Activated T-helper 1 cell treated with Interleukin-2 at 50 U/mL for 16 hours (primary cell): Measurements from ENCODE around the gene SLC8B1.
"Not testable (repeated sequence)": the region's sequence is repeated elsewhere in the genome, so short reads cannot be mapped to it uniquely, and the experiment has no call there.

Source experiments
- DNase-seq: peaks from one replicate; pipeline ENCODE4 v3.0.0-alpha.2; 2020; ENCODE audit warnings: low read depth

The SLC8B1 gene

DNA sequence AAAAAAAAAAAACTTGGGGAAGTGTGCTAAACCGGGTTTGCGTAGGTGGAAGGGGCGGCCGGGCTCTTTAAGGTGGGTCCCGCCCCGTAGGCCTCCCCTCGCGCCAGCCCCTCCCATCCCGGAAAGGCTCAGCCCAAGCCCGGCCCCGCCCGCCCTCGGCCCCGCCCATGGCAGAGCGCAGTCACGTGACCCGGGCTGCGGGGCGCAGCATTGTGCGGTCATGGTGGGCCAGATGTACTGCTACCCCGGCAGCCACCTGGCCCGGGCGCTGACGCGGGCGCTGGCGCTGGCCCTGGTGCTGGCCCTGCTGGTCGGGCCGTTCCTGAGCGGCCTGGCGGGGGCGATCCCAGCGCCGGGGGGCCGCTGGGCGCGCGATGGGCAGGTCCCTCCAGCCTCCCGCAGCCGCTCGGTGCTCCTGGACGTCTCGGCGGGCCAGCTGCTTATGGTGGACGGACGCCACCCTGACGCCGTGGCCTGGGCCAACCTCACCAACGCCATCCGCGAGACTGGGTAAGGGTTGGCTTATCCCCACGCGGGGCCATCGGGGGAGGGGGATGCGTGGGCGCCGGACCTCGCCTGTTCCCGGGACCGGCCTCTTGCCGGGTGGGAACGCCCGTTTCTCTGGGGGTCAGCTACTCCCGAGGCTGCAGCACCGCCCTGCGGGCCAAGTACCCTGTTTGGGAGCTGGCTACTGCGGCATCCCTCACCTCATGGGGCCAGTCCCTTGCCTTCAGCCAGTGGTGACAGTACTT lies 23.6 kb upstream of the SLC8B1 start, which contains the start of gene PLBD2:
Gene PLBD2 (plus strand): TSS at position 207 of the 752 bp plus-strand sequence. CDS start 14 bp downstream, at position 221.
- DNase-seq, result peak; percentile 91

DNA sequence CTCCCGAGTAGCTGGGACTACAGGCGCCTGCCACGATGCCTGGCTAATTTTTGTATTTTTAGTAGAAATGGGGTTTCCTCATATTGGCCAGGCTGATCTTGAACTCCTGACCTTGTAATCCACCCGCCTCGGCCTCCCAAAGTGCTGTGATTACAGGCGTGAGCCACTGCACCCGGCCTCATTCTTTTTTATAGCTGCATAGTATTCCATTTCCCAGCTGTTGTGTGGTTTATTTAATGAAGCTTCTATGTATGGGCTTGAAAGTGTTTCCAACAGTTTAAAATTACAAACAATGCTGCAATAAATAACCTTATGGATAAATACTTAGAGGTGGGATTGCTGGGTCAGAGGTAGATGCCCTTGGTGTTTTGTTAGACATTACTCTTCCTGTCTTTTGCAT lies 19.3 kb upstream of the SLC8B1 start:
- DNase-seq, result not testable (repeated sequence)

DNA sequence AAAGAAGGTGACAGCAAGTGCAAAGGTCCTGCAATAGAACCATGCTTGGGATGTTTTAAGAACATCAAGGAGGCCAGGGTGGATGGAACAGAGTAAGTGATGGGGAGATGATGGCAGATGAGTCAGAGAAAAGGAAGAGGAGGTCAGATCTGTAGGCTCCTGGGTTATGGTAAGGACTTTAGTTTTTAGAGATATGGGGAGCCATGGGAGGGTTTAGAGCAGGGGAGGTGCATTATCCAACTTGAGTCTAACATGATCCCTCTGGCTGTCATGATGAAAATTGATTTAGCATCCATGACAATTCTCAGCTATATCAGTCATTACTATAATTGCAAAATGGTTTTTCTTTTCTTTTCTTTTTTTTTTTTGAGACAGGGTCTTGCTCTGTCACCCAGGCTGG lies 16.2 kb upstream of the SLC8B1 start:
- no peak for DNase-seq

DNA sequence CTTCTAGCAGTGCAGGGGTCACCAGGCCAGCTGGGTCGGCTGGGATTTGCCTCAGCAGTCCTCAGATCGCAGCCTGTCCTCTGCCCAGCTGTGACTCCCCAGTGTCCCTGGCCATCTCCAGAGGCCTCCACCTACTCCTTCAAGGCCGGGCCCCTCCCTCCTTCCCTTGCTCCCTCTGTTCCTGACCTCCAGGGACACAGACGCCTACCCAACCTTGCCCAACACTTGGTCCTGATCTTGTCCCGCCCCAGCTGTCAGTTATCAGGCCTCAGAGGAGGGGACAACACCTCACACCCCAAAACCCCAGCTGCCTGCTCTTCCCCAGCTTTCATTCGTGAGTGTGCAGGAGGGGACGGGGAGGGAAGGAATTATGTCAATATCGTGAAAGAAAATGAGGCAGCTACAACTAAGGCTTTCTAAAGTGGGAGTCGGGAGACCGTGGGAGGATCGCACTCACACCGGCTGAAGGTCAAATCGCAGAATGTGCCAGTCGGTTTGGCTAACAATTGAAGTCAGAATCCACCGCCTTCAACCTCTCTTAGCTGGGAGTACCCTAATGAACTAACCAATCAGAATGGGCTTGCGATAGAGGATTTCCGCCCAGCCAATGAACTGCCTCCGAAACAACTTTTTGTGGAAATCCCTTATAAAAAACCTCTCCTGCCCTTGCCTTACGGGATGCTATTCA lies 14.1 kb upstream of the SLC8B1 start:
- DNase-seq, result no peak

DNA sequence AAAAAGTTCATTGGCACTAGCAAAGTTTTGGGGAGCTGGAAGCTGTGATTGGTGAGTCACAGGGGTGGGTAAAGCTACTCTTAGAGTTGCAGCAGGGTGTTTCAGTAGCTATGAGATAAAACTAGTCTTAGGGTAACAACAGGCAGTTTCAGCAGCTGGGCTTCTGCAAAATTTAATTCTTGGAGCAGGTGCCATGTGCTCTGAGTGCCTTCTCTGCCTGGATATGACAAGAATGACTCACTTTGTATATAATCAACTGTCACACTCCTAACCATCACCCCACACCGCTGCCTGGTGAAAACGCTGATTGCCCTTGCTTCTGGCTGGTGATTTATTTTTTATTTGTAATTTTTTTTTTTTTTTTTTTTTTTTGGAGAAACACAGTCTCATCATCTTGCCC lies 13.0 kb upstream of the SLC8B1 start:
- no peak for DNase-seq

DNA sequence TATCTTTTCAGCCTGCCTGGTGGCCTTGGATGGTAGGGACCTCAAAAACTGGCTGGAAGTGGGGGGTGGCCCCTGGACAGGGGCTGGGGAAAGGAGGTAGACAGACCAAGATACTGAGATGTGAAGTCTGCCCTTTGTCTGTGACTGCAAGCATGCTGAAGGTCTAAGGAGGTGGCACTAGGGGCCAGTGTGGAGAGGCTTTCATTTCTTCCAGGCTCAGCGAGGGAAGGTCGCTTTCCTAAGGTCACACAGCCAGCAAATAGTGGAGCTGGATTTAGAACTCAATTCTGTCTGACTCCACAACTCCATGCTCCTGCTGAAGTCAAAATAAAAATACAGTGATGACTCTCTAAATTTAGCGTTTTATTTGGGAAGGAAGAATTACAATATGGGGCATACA lies 12.2 kb upstream of the SLC8B1 start:
- no peak for DNase-seq

DNA sequence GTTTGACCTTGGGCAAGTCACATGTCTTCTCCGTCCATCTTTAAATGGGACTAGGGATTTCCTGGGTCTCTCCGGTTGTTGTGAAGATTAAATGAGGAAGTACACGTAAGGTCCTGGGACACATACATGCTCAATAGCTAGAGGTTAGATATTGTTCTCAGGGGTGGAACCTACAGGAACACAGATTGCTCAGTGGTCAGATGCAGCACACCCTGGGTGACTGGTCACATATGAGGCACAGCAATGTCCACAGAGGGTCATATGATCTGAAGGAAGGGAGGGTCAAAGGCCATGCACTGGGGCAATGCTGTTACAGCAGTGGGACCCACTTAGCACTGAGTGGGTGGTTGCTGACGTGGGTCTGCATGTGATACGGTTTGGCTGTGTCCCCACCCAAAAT lies 11.4 kb upstream of the SLC8B1 start:
- DNase-seq, result no peak

DNA sequence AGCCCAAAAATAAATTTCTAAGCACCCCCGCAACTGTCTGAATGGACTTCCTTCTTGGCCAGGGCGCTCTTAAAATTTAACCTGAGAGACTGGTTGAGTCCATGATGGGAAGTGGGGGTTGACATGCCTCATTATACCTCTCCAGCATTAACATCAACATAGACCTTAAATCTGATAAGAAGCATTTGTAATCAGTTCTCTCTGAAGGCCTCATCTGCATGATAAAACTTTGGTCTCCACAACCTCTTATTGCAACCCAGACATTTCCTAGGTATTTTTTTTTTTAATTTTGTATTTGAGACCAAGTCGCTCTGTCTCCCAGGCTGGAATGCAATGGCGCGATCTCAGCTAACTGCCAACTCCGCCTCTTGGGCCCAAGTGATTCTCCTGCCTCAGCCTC lies 10.4 kb upstream of the SLC8B1 start:
- DNase-seq, result no peak

DNA sequence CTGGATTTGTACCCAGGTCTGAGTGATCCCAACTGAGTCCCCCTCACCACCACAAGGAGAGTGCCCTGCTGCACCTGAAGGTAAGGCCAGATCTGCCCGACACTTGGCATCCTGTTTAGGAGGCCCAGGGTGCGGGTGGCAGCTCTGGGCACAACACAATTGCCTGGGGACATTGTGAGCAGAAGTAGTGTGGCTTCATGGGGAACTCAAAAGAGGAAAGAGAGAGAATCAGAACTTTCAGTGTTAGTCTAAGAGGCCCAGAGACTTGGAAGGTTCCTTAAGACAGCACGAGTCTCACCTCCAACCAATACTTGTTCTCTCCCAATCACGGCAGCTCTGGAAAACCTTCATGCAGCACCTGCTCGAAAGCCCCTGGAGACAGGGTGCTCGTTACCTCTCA lies 6.6 kb upstream of the SLC8B1 start:
- no peak for DNase-seq

DNA sequence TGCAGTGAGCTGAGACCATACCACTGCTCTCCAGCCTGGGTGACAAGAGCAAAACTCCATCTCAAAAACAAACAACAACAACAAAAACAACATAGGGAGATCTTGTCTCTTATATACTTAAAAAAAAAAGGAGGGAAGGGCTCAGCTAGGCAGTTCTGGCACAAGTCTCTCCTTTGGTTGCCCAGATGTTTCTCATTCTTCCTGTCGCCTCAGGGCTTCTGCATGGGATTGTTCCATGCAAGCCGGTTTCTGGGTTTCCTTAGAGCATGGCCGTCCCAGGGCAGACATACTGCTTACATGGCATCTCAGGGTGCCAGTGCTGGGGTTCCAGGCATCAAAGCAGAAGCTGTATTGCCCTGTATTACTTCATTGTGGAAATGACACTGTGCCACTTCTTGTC lies 5.2 kb upstream of the SLC8B1 start:
- no peak for DNase-seq

DNA sequence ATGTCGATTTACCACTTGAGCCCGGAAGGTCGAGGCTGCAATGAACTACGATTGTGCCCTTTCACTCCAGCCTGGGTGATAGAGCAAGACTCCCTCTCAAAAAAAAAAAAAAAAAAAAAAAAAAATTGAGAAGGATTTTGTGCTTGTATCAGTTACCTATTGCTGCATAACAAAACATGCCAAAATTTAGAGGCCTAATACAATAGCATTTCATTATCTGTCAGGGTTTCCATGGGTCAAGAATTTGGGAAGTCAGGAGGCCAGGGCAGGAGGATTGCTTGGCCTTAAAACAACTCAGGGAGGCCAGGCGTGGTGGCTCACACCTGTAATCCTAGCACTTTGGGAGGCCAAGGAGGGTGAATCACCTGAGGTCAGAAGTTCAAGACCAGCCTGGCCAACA lies 4.6 kb upstream of the SLC8B1 start:
- no peak for DNase-seq

DNA sequence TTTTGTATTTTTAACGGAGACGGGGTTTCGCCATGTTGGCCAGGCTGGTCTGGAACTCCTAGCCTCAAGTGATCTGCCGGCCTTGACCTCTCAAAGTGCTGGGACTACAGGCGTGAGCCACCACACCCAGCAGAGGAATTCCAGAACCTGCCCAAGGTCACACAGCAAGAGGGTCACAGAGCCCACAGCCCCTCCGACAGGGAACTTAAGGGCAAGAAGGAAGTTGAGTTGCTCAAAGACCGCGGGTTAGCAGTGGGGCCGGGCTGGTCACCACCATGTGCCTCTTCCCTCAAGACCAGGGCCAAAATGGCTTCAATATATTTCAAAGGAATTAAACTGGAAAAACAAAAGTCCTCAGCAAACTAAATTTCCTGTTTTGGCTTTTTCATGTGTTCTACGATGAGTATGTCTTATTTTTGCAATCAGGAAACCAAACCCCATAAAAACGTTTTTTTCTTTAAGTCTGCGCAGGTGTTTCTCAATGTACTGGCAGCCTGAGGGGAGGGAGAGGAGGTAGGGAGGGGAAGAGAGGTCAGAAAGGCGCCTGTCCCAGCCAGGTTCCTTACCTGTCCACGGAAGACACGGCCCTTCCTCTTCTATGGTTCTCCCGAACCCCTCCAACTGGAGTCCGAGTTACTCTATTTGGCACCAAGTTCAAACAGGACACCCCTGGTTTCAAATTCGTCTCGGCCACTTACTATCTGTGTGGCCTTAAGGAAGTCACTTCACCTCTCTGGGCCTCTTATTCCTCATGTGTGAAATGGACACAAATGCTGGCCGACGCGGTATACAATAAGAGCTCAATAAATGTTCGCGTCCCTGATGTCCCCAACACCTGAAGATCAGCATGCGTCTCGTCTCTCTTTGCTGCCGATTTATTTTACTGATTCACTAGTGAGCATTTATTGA lies 778 bp downstream of the SLC8B1 start:
- DNase-seq, result no peak

DNA sequence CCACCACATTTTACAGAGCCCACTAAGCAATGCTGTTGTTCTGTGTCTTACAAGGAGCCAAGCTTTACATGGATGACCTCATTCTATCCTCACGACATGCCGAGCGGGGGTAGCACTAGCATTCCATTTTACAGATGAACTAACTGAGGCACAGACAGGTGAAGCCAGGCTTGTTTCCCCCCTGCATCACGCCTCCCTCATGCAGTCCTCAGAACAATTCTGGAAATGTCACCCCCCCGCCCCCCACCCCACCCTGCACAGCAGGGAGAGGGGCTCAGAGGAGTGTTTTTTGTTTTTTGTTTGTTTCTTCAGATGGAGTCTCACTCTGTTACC lies 1.5 kb downstream of the SLC8B1 start:
- DNase-seq, result no peak

DNA sequence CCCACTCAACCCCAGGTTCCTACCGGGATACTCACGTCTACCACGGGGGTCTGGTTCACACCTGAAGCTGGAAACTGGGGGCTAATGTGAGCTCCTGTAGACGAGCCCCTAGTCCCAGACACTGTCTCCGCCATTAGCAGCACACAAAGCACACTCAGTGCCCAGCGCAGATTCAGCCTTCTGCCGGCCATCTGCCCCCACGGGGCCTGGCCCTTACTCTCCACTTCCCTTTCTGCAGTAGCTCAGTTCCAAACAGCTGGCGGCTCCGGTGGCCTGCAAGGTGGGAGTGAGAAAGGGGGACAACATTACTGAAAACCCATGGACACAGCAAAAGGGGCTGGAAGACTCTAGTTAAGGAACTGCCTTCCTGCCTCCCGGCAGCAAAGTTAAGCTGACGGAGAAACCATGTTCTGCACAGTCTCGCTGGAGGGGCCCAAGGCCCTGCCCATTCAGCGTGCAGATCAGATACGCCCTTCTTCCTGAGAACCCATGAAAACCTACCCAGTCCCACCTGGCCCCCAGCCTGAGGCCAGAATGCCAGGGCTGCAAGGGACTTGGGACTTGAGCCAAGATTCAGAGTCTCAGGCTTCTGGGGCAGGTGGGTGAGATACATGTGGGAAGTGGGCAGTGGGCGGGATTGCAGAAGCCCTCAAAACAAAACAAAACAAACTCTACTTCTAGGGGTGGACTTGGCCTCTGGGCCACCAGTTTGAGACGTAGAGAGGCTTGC lies 2.1 kb downstream of the SLC8B1 start:
- DNase-seq, result no peak

DNA sequence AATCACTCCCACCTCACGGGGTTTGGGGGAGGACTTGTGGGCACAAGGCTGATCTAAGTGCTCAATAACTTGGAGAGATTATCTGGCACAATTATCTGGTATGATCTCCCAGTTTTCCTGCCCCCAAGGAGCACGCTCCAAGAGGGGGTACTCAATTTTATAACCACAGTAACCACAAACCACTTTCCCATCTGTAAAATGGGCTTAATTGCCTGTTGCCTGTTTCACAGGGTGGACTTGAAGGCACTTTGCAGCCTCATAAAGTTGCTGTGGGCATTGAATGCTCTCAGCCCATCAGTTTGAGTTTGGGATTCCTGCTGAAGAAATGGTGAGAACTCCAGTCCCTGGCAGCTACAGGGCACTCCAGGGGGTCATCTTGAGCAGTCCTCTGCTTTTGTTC lies 4.4 kb downstream of the SLC8B1 start:
- no peak for DNase-seq

DNA sequence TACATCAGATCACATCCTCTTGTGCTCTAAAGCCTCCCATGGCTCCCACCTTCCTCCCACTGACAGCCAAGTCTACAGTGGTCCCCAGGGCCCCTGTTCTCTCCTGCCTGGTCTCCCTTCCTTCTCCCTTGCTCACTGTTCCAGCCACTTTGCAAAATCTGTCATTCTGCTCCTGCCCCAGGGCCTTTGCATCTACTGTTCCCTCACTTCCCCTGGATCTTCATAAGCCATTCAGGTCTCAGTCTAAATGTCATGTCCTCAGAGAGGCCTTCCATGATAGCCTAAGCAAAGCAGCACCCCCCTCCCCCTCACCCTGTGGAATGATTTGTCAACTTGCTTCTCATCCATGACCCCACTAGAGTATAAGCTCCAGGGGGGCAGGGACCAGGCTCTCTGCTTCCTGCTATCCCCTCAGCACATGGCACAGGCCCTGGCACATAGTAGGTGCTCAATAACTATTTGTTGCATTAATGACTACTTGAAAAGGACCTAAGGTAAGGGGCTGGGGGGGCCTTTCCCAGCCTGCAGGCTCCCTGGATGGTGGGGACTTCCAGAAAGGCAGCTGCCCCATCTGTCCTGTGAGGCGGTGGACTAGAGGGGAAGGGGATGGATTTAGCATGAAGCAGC lies 5.0 kb downstream of the SLC8B1 start:
- no peak for DNase-seq

DNA sequence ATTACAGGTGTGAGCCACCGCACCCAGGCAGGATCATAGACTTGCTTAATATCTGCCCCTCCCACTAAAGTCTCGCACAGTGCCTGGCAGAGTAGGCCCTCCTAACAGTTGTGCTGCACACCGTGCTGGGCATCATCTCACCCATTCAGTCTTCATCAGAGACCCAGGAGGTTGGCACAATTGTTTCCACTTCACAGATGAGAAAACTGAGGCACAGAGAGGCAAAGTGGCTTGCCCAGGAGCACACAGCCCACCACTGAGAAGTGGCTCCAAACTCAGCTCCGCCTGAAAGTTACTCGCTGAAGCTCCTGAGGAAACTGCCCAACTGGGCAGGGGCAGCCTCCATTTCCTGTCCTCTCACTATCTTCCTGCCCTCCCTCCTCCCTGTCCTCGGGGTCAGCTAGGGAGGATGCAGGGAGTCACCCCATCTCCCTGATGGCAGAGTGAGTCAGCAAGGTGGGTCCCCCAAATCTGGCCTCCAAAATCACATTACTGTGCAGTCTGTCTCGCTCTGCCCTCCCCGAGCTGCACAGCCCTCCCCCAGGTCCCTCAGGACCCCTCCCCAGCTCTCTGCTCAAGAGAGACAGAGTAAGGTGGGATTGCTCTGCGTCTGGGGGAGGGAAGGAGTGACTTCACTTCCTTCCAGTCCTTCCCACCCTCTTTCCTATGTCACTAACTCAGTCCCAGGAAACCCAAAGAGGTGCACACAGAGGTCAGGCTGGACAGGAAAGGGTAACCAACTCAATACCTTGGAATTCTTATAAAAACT lies 5.7 kb downstream of the SLC8B1 start:
- no peak for DNase-seq

DNA sequence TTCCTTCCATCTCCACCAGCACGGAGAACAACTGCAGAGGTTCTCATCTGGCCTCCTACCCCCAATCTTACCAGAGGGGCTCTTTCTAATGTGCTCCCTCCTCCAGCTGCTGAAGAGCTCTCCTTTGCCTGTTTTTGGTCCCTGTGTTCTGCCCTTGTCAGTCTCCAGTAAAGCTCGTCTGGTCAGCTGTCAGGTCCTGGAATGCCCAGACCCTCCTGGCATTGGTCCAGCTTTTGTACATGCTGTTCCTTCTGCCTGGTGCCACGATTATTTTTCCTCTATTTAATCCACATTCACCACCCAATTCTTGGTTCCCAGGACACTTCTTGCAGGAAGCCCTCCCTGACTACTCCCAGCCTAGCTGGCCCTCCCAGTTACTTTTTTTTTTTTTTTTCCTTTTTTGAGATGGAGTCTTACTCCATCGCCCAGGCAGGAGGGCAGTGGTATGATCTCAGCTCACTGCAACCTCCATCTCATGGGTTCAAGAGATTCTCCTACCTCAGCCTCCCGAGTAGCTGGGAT lies 6.5 kb downstream of the SLC8B1 start:
- DNase-seq, result no peak

DNA sequence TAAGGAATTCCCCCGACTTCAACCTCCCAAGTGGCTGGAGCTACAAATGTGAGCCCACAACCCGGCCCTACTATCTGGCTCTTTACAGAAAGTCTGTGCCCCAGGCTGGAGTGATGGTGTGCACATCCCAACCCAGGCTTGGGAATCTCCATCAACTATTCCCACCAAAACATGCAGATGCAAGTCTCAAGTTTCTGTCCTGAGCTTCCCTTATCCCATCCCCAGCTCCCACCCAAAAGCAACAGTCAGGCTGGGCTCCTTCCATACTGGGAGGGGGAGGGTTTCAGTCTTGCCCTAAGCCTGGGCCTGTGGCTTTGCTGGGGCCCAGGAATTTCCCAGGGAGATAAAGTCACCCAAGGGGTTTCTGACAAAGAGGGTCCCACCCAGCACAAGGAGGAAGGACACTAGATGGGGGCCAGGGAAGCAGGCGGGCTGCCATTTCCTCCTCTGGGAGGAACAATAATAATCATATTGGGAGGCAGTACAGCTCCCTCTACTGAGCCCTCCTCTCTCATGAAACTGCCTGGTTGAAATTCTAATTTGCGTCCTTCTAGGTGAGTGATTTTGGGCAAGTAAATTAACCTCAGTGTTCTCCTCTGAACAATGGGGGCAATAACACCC lies 8.0 kb downstream of the SLC8B1 start:
- DNase-seq, result no peak

DNA sequence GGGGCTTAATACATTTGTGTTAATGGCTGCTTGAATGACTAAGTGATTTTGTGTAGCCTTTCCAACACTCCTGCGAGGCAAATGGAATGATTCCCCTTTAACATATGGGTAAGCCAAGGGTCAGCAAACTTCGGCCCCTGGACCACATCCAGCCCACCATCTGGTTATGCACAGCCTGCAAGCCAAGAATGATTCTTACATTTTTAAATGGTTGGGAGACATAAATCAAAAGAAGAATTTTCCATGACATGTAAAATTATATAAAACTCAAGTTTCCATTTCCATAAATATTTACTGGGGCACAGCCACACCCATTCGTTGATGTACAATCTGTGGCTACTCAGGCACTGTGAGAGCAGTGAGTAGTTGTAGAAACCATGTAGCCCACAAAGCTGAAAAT lies 9.0 kb downstream of the SLC8B1 start:
- no peak for DNase-seq
